Activated T-helper 1 cell treated with anti-CD3 and anti-CD28 coated beads, Interleukin-12 subunit alpha, Interleukin-12 subunit beta, Interleukin-2, Interleukin-4 antibody, amounts not matched to agents 30 ng/mL and 10 ng/mL and 1 ng/mL, durations not matched to agents 14 hours and 24 hours and 36 hours (primary cell): Measurements from ENCODE around the gene IGSF9. TPM values are rescaled to one million over a fixed set of nuclear protein-coding genes. Genes with fewer than 3 reads are reported as not detected.

Source experiments
- DNase-seq: peaks from one replicate; pipeline ENCODE4 v3.0.0; 2021; ENCODE audit warnings: low spot score
- H3K27ac Mint-ChIP-seq: one replicate; pipeline ENCODE4 v1.8.0; 2021; ENCODE audit warnings: mild to moderate bottlenecking, mixed read lengths
- H3K27me3 Mint-ChIP-seq: one replicate; pipeline ENCODE4 v1.8.0; 2022; ENCODE audit warnings: mild to moderate bottlenecking, moderate library complexity, mixed read lengths; ENCODE audit not compliant: insufficient read depth
- H3K36me3 Mint-ChIP-seq: one replicate; pipeline ENCODE4 v1.8.0; 2021; ENCODE audit warnings: low read depth, mixed read lengths
- H3K4me1 Mint-ChIP-seq: one replicate; pipeline ENCODE4 v1.8.0; 2021; ENCODE audit warnings: low read depth, mixed read lengths
- H3K4me3 Mint-ChIP-seq: one replicate; pipeline ENCODE4 v1.8.0; 2021; ENCODE audit warnings: mild to moderate bottlenecking, moderate library complexity, mixed read lengths
- H3K9me3 Mint-ChIP-seq: one replicate; pipeline ENCODE4 v1.8.0; 2021; ENCODE audit warnings: mixed read lengths
- intact Hi-C: fragments of 100-400 bp; cut with micrococcal nuclease; formaldehyde crosslinking; loops from one replicate; pipeline ENCODE4 v1.15.1; 2024
- total RNA-seq: library from RNA; stranded (reverse); gene quantifications from 2 replicates; pipeline ENCODE4 v1.2.3, GENCODE V29; 2022

IGSF9 gene, protein sequence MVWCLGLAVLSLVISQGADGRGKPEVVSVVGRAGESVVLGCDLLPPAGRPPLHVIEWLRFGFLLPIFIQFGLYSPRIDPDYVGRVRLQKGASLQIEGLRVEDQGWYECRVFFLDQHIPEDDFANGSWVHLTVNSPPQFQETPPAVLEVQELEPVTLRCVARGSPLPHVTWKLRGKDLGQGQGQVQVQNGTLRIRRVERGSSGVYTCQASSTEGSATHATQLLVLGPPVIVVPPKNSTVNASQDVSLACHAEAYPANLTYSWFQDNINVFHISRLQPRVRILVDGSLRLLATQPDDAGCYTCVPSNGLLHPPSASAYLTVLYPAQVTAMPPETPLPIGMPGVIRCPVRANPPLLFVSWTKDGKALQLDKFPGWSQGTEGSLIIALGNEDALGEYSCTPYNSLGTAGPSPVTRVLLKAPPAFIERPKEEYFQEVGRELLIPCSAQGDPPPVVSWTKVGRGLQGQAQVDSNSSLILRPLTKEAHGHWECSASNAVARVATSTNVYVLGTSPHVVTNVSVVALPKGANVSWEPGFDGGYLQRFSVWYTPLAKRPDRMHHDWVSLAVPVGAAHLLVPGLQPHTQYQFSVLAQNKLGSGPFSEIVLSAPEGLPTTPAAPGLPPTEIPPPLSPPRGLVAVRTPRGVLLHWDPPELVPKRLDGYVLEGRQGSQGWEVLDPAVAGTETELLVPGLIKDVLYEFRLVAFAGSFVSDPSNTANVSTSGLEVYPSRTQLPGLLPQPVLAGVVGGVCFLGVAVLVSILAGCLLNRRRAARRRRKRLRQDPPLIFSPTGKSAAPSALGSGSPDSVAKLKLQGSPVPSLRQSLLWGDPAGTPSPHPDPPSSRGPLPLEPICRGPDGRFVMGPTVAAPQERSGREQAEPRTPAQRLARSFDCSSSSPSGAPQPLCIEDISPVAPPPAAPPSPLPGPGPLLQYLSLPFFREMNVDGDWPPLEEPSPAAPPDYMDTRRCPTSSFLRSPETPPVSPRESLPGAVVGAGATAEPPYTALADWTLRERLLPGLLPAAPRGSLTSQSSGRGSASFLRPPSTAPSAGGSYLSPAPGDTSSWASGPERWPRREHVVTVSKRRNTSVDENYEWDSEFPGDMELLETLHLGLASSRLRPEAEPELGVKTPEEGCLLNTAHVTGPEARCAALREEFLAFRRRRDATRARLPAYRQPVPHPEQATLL
- not detected in 2 replicates for total RNA-seq

DNA sequence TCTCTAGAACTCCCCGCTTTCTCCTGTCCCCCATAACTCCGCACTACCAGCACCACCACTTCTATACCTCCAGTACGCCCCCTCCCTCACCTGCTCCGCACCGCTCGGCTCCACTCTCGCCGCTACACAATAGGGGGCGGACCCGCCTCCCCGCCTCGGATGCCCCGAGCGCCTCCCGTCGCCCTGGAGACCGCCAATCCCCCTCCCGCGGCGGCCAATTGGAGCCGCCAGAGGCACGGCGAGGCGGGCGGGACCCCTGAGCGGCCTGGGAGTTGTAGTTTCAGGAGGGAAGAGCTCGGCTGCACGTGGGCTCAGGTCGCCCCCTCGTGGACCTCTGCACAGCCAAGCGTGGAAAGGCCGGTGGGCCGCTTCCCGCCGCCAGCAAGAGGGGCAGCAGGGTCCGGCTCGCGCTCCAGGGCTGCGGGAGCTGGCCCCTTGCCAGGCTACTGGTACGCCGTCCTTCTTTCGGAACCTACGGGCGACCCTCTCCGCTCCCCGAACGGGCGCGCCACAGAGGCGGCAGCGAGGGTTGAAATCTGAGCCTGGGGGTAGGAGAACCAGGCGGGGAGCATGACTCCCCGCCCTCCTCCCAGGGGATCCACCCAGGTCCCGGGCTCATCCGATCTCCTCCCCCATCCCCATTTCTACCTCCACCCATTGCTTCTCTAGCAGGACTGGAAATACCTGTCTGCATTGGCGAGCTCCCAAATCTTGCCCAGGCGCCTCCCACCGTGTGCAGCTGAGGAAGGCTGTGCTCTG lies at the start of gene IGSF9:
Gene IGSF9 (minus strand): TSS at position 131 of the 759 bp plus-strand sequence. CDS start 2,159 bp downstream, outside the sequence.
- H3K27ac Mint-ChIP-seq: no peak within 1 kb of the TSS

DNA sequence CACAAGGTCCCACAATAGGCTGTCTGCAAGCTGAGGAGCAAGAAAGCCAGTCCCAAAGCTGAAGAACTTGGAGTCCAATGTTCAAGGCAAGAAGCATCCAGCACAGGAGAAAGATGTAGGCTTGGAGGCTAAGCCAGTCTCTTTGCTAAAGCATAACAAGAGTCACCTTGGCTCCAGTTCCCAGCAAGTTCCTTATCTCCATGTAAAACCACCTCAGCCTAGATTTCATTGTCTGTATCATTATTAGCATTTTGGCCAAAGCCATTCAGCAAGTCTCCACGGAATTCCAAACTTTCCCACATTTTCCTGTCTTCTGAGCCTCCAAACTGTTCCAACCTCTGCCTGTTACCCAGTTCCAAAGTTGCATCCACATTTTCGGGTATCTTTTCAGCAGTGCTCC lies 49.5 kb upstream of the IGSF9 start:
- DNase-seq: no peak
- H3K4me3 Mint-ChIP-seq: no peak overlapping the region
- intact Hi-C loops: loop anchor here (1.0 kb wide), 1 partner anchor 32 kb away; no protein-coding TSS in a partner anchor
- peaks cover 11% of the 10 kb centered on the region for H3K4me1 Mint-ChIP-seq
- no peaks in the 10 kb centered on the region for H3K9me3 Mint-ChIP-seq
- H3K27me3 Mint-ChIP-seq: peaks cover 37% of the 10 kb centered on the region
- H3K27ac Mint-ChIP-seq: no peak overlapping the region
- H3K36me3 Mint-ChIP-seq: no peaks in the 10 kb centered on the region

More for the DNA sequence above, at the start of gene IGSF9:
- intact Hi-C loops: no loop called here
- peaks cover 53% of the 10 kb centered on the region for H3K27me3 Mint-ChIP-seq
- H3K4me3 Mint-ChIP-seq: peak within 1 kb of the TSS; percentile 11
- H3K9me3 Mint-ChIP-seq: no peaks in the 10 kb centered on the region
- no peaks in the 10 kb centered on the region for H3K36me3 Mint-ChIP-seq
- DNase-seq: no peak
- H3K4me1 Mint-ChIP-seq: peaks cover 5% of the 10 kb centered on the region

DNA sequence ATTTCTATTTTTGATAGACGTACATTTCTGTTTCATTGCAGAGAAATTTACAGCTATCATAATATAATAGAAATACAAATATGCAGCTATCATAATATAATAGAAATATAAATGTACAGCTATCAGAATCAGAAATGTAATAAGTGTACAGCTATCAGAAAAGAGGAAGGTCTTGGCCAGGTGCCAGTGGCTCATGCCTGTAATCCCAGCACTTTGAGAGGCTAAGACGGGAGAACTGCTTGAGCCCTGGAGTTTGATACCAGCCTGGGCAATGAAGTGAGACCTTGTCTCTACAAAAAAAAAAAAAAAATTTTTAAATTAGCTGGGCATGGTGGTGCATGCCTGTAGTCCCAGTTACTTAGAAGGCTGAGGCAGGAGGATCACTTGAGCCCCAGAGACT lies 48.5 kb upstream of the IGSF9 start:
- intact Hi-C loops: no loop called here
- DNase-seq: no peak
- Mint-ChIP-seq H3K9me3 (no peaks in the 10 kb centered on the region), H3K4me3 (no peak overlapping the region), H3K36me3 (no peaks in the 10 kb centered on the region), H3K27ac (no peak overlapping the region), H3K4me1 (peaks cover 11% of the 10 kb centered on the region), H3K27me3 (peaks cover 31% of the 10 kb centered on the region)

DNA sequence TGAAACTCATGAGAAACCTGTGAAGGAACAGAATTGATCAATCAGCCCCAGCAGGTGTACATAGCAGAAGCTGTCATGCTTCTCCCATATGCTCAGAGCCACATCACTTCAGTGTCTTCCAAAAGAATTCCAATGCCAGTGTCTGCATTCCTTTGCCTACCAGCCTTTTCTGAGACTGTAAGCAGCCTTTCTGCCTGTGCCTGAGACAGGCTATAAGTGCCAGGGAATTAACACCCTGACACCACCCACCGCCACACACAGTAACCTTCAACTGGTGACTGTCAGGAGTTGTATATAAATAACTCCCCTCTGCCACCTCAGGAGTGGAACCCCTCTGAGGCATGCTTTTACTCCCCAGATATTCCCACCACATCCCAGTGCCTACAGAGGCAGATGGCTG lies 46.7 kb upstream of the IGSF9 start:
- Mint-ChIP-seq H3K9me3 (no peaks in the 10 kb centered on the region), H3K4me1 (peaks cover 11% of the 10 kb centered on the region), H3K27ac (no peak overlapping the region), H3K36me3 (no peaks in the 10 kb centered on the region), H3K27me3 (peaks cover 30% of the 10 kb centered on the region), H3K4me3 (no peak overlapping the region)
- intact Hi-C loops: no loop called here
- DNase-seq: no peak

DNA sequence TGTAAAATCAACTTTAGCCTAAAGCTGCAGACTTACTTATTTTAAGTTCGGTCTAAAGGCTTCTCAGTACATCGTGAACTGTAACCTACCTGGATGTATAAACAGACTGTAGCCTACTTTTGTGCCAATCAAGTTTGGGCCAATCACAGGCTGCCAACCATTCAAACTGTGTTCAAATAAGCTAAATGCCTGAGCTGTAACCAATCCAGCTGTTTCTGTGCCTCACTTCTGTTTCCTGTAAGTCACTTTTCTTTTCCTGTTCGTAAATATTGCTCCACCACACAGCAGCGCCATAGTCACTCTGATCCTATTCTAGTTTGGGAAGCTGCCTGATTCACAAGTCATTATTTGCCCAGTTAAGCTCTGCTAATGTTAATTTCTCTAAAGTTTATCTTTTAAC lies 46.1 kb upstream of the IGSF9 start:
- Mint-ChIP-seq H3K36me3 (no peaks in the 10 kb centered on the region), H3K9me3 (no peaks in the 10 kb centered on the region), H3K27me3 (peaks cover 32% of the 10 kb centered on the region), H3K4me1 (peaks cover 11% of the 10 kb centered on the region), H3K4me3 (no peak overlapping the region), H3K27ac (no peak overlapping the region)
- DNase-seq: peak; percentile 7
- intact Hi-C loops: no loop called here

DNA sequence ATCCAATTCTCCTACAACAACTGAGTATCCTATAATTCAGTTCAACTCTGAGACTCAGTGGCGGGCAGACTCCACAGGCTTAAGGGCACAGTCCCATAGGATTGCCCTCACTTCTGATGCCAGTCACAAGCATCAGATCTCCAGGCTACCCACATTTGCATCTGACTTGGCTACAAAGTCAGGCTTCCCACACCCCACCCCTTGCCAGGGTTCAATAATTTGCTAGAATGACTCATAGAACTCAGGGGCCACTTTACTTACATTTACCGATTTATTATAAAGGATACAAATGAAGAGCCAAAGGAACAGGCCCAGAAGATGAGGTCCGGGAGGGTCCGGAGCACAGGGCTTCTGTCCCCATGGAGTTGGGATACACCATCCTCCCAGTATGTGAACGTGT lies 44.6 kb upstream of the IGSF9 start:
- Mint-ChIP-seq H3K36me3 (no peaks in the 10 kb centered on the region), H3K4me1 (peaks cover 11% of the 10 kb centered on the region)
- intact Hi-C loops: no loop called here

DNA sequence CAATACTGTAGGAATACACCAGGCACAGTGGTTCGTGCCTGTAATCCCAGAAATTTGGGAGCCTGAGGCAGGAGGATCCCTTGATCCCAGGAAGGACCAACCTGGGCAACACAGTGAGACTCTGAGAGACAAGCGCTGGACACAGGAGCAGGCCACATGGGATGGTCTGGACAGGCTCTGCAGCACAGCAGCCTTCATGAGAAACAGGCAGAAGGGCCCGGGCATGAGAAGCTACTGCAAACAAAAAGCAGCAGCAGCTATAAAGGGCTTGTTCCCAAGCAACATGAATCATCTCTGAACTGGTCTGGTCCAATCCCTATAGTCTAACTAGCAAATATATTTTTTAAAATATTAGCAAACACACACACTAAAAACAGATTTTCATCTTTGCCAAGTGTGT lies 44.2 kb upstream of the IGSF9 start:
- peaks cover 11% of the 10 kb centered on the region for H3K4me1 Mint-ChIP-seq
- H3K9me3 Mint-ChIP-seq: no peaks in the 10 kb centered on the region
- peaks cover 16% of the 10 kb centered on the region for H3K27me3 Mint-ChIP-seq
- no peak overlapping the region for H3K27ac Mint-ChIP-seq
- intact Hi-C loops: no loop called here
- DNase-seq: no peak
- no peak overlapping the region for H3K4me3 Mint-ChIP-seq
- no peaks in the 10 kb centered on the region for H3K36me3 Mint-ChIP-seq

More for the DNA sequence above, 44.6 kb upstream of the IGSF9 start:
- Mint-ChIP-seq H3K9me3 (no peaks in the 10 kb centered on the region), H3K27ac (no peak overlapping the region), H3K27me3 (peaks cover 19% of the 10 kb centered on the region), H3K4me3 (no peak overlapping the region)
- DNase-seq: no peak

DNA sequence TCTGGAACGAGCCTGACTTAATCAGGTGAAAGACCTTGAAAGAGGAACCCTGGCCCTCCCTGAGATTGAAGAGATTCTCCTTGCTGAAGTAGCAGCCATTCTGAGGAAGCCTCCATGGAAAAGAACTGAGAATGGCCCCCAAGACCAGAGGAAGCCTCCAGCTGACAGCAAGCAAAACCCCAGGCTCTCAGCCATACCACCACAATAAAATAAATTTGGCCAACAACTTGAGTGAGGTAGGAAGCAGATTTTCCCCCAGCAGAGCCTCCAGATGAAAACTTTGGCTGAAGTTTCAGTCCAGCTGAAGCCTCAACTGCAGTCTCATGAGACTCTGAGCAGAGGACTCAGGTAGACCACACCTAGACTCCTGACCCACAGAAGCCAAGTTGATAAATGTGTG lies 42.6 kb upstream of the IGSF9 start:
- Mint-ChIP-seq H3K27ac (no peak overlapping the region), H3K4me1 (peaks cover 11% of the 10 kb centered on the region), H3K4me3 (no peak overlapping the region), H3K27me3 (peaks cover 19% of the 10 kb centered on the region), H3K36me3 (no peaks in the 10 kb centered on the region), H3K9me3 (no peaks in the 10 kb centered on the region)
- DNase-seq: no peak
- intact Hi-C loops: no loop called here

DNA sequence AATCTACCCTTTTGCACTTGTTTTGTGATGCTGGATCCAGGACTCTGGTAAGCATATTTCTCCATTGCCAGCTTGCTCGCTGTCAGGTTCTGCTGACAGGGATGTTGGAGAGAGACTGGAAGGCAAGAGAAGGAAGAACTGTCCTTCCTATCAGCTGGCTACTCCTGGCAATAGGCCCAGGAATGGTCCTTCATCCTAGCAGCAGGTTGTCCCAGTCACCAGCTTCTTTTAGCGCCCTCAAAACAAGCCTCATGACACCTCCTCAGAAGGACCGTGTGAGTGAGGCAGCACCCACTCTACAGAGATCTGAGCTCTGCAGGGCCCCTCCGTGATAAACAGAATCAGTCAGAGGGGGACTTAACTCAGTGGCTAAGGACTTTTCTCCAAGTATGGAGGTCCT lies 41.8 kb upstream of the IGSF9 start:
- no peaks in the 10 kb centered on the region for H3K36me3 Mint-ChIP-seq
- H3K27ac Mint-ChIP-seq: no peak overlapping the region
- peaks cover 11% of the 10 kb centered on the region for H3K4me1 Mint-ChIP-seq
- intact Hi-C loops: no loop called here
- DNase-seq: no peak
- H3K4me3 Mint-ChIP-seq: no peak overlapping the region
- no peaks in the 10 kb centered on the region for H3K9me3 Mint-ChIP-seq
- peaks cover 20% of the 10 kb centered on the region for H3K27me3 Mint-ChIP-seq

DNA sequence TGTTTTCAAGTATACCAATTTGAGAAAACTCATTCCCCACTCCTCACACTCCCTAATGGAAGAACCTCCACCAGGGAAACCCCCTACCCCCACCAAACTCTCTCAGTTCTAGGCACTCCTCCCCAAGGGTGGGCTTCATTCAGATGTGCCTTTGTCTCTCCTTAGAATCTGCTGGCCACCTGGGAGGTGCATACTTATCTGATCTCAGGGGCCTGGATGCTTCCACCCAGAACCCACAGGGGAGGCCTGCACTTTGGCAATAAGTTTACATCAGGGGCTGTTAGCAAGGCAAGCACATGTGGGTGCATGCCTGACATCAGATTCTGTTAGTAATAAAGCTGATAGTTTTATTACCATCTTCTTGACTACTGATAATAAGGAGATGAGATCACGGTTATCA lies 41.1 kb upstream of the IGSF9 start:
- peaks cover 7% of the 10 kb centered on the region for H3K4me1 Mint-ChIP-seq
- intact Hi-C loops: no loop called here
- H3K4me3 Mint-ChIP-seq: no peak overlapping the region
- H3K27me3 Mint-ChIP-seq: peaks cover 20% of the 10 kb centered on the region
- no peaks in the 10 kb centered on the region for H3K36me3 Mint-ChIP-seq
- H3K27ac Mint-ChIP-seq: no peak overlapping the region
- no peak for DNase-seq
- H3K9me3 Mint-ChIP-seq: no peaks in the 10 kb centered on the region

DNA sequence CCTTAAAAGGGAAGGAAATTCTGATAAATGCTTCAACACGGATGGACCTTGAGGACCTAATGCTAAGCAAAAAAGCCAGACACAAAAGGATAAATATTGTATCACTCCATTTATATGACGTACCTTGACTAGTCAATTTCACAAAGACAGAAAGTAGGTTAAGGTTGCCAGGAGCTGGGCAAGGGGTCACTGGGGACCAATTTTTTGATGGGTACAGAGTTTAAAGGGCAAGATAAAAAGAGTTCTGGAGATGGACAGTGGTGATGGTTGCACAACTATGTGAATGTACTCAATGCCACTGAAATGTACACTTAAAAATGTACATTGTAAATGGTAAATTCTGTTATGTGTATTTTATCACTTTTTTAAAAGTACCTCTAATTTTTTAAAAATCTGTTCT lies 40.7 kb upstream of the IGSF9 start:
- no peak for DNase-seq
- no peak overlapping the region for H3K4me3 Mint-ChIP-seq
- H3K27me3 Mint-ChIP-seq: peaks cover 20% of the 10 kb centered on the region
- H3K27ac Mint-ChIP-seq: no peak overlapping the region
- intact Hi-C loops: no loop called here
- peaks cover 3% of the 10 kb centered on the region for H3K4me1 Mint-ChIP-seq
- no peaks in the 10 kb centered on the region for H3K9me3 Mint-ChIP-seq
- no peaks in the 10 kb centered on the region for H3K36me3 Mint-ChIP-seq

DNA sequence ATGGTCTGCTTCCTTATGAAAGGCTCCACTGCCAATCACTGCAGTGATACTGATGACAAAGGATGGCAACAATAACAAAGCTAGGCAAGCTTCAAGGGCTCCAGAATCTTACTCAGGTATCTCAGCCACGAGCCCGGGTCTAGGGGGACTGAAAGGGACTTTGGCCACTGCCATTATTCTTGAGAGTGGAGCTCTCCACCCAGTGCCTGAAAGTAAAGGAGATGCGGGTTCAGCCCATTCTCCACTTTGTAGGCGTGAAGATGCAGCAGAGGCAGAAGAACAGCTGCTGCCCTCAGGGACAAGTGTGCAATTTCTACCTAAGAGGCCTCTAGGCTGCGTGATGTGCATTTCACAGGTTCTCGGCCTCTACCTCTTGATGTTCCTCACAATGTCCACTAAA lies 40.1 kb upstream of the IGSF9 start:
- no peaks in the 10 kb centered on the region for H3K9me3 Mint-ChIP-seq
- H3K27ac Mint-ChIP-seq: no peak overlapping the region
- H3K36me3 Mint-ChIP-seq: no peaks in the 10 kb centered on the region
- no peak overlapping the region for H3K4me3 Mint-ChIP-seq
- intact Hi-C loops: no loop called here
- DNase-seq: no peak
- H3K4me1 Mint-ChIP-seq: no peaks in the 10 kb centered on the region
- peaks cover 18% of the 10 kb centered on the region for H3K27me3 Mint-ChIP-seq
